HG02852 (cell line): ENCODE results near the gene KCNT1.
"Not testable (repeated sequence)": the region's sequence is repeated elsewhere in the genome, so short reads cannot be mapped to it uniquely, and the experiment has no call there.

Experiments
- ATAC-seq: cut with Tn5 transposase; IDR thresholded peaks from one replicate; pipeline ENCODE4 v1.9.1; 2021; ENCODE audit warnings: mild to moderate bottlenecking, moderate library complexity; ENCODE audit not compliant: unreplicated experiment

Gene KCNT1

DNA sequence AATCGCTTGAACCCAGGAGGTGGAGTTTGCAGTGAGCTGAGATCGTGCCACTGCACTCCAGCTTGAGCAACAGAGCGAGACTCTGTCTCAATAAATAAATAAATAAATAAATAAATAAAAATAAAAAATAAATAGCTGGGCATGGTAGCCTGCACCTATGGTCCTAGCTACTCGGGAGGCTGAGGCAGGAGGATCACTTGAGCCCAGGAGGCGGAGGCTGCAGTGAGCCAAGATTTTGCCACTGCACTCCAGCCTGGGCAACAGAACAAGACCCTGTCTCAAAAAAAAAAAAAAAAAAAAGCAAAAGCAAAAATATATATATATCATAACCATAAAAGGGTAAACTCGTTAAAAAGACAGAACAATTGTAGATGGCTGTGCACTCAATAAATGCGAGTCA is 29.2 kb upstream of the KCNT1 start:
- not testable (repeated sequence) for ATAC-seq

DNA sequence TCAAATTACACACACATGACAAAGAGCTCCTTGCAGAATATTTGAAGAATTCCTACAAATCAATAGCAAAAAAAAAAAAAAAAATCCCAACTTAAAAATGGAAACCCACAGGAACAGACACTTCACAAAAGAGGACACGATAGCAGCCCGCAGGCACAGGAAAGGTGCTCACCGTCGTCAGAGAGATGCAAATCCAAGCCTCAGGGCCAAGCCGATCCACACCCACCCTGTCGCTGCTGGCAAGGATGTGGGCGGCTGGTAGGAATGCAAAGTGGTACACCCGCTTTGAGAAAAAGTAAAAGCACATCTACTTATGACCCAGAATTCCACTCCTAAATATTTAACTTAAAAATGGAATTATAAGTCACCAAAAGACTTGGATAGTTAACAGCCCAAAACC is 28.0 kb upstream of the KCNT1 start:
- ATAC-seq, result no peak

DNA sequence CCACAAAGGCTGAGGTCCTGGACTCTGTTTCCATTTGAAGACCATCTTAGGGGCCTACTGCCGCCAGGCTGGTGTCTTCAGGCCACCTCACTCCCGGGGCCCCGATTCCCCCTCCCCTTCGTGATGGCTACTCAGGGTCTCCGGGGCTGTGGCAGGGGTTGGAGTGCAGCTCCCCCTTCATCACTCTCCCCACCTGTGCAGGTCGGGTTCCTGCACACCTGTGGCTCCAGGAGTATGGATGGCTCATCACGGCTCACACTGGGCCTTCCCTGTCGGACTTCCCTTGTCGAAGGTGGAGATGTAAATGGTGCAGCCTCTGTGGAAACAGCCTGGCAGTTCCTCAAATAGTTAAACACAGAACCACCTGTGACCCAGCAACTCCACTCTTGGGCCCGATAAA is 27.0 kb upstream of the KCNT1 start:
- ATAC-seq, result no peak

DNA sequence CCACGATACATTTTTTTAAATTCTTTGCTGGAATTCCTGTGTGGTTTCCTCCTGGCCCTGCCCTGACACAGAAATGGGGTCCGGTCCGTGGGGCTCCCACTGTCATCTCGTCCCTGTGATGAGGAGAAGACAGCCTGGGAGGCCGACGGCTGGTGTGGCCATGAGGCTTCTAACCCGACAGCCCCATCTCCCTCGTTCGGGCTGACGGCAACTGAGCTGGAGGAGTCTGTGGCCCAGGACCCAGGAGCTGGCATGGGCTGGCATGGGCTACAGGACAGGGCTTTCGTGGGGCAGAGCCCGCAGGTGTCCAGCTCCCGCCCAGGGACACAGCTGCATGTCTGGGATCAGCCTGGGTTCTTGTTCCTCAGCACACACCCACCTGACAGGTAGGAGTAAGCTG is 25.1 kb upstream of the KCNT1 start:
- ATAC-seq, result no peak

DNA sequence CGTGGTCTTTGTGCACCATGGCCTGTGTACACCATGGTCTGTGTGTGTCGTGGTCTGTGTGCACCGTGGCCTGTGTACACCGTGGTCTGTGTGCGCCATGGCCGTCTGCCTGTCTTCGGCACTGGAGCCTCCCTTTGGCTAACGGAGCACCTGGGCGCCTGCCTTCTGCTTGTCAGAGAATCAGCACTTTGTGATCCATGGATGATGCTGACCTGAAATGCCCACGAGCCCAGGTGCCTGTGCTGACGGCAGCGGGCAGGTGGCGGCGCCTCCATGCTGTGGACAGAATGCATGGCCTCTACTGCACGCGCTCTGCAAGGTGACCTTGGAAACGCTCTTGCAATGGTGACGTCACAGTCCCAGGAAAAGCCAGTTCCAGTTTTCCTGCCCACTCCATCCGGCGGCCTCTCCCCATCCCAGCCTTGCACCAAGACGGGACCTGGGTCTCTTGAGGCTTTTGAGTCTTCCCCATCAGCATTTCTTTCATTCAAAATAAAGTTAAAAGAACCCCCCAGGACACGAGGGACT is 24.3 kb upstream of the KCNT1 start:
- no peak for ATAC-seq

DNA sequence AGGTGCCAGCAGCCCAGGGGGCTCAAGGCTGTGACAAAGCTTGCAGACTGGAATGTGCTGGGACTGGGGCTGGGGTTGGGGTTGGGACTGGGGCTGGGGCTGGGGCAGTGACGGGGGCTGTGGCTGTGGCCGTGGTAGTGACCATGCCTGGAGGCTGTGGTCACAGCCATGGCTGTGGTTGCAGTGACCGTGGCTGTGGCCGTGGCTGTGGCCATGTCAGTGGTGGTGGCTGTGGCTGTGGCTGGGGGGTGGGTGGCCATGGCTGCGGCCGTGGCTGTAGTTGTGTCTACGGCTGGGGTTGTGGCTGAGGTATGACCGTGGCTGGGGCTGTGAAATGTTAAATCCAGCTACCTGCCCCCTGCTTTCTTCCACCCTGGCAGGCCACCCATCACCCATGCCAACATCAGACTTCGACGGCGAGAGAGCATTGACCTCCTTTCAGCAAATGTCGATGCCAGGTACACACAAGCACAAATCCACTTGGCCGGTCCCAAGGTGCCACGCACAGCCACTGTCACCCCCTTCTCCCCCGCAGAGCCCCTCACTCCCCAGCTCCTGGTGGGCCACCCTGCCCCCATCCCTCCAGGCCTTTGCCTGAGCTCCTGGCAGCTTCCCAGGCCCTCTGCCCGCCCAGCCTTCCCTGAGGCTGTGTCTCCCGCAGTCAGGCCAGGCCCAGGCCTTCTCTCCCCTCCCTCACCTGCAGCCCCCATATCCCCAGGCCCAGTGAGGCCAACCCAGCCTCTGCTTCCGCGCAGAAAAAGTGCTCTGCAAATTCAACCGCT is 23.6 kb upstream of the KCNT1 start:
- no peak for ATAC-seq

DNA sequence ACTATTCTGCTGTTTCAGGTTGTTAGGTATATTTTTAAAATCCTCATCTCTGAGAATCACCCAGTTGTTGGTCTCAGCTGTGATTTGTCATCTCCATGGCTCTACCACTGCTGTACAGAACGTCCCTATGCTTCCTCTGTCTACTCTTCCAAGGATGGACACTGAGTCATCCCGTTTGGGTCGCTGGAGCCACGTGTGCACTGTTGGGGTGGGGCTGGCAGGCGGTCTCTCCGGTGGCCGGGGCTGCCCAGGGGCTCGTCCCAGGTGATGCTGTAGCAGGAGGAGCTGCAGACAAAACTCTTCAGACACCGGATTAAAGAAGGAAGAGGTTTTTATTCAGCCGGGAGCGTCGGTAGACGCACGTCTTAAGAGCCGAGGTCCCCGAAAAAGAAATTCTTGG is 21.9 kb upstream of the KCNT1 start:
- no peak for ATAC-seq

DNA sequence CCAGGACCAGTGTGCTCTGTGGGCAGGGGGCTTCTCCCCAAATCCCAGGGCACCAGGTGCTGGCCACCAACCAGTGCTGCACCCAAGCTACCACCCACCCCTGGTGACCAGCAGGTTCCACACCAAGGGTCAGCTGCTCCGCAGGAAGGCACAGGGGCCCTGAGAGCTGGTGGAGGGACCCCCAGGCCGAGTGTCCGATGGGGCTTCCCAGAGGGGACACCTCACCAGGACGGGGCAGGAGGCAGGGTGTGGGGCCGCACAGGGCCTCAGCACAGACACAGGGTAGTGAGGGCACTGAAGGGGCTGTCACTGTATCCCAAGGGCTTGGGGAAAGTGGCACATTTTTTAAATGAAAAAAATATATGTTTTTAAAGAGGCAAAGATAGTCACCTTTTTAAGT is 20.8 kb upstream of the KCNT1 start:
- ATAC-seq, result no peak

DNA sequence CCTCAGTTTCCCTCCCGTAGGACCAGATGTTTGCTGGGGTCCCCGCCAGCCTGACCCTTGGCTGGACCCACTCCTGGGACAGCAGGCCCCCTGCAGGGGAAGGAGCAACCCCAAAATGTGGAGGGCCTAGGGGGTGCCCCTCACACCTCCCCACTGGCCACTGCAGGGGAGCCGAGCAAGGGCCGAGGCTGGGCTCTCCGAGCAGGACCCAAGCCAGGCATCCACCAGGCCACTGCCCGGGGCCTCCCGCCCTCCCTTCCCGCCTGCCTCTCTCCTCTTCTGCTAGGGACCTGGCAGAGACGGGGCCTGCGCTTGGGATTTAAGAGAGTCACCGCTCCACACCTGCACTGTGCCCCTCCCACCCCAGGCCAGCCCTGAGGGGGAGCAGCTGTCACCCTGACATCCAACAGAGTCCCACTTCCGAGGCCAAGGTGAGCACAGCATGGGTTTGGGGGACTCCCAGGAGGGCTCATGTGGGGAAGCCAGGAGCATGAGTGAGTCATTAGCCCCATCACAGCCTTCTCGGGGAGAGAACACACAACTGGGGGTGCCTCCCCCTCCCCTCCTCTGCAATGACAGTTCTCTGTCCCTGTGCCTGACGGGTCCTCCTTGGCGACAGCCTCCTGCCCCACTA is 18.5 kb upstream of the KCNT1 start:
- ATAC-seq, result no peak

DNA sequence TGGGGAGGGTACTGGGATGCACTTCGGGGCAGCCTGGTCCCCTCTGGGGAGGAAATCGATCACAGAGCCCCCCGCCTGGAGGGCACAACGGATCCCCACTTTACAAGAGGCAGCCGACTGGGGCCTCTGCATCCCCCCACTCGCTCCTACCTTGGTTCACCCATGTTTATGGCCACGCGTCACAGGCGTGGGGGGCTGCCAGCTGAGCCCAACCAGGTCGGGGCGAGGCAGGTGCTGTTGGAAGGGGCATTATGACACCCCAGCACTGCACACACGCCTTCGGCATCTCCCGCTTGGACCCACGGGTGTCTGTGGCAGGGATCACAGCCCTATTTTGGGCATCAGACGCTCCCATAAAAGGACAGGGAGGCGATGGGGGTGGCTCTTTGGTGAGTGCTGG is 17.3 kb upstream of the KCNT1 start:
- ATAC-seq, result no peak

DNA sequence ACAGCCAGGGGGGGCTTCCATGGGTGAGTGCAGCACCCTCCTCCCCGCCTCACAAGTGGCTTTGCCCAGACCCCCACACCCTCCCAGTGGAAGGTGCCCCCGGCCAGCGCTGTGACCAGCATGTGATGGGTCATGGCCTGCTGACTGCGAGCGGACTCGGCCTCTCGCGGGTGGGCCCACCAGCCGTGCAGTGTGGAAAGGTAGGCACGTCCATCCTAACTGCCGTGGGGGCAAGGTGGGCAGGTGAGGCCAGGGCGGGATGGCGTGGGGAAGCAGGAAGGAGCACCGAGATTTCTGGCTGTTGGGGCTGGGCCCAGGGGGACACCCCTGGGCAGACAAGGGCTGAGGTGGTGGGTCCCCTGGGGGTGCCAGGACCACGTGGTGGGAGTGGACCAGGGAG is 14.8 kb upstream of the KCNT1 start:
- no peak for ATAC-seq

DNA sequence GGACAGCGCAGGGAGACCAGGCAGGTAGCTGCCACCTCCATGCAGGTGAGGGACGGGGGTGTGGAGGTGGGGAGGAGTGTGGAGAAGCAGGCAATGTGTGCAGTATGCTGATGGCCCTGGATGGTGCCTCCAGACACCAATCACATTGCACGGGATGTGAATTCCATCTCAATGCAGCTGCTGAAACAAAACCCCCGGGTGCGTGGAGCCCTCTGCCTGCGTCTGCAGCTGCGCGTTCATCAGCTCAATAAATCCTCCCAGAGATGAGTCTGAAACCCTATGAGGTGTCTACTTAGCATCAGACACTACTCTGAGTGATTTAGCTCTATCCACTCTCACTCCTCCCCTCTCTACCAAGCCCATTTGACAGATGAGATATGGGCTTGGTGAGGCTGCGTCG is 13.0 kb upstream of the KCNT1 start:
- ATAC-seq, result no peak

DNA sequence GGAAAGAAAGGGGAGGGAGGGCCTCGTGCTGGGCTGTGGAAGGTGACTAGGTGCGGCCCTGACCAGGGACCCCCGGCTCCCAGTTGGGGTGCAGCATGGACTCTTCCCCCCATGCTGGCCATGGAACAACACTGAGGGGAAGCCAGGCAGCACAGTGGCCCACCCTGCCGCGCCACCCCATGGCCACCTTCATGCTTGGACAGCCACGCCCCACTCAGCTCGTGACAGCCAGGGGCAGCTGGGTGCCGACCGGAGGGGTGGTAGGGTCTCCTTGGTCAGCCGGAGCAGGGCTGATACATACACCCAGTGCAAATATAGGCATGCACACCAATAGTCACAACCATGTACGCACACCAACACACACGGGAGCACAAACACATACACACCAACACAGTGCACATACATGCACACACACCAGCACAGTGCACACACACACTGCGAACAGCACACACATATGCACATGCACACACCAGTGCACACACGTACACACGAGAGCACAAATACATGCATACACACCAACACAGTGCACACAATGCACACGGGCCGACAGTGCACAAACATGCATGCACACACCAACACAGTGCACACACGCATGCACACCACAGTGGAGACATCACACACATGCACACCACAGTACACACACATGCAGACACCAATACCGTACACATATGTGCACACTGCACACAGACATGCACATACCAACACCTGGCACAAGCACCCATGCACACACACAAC is 11.0 kb upstream of the KCNT1 start:
- ATAC-seq, result no peak

DNA sequence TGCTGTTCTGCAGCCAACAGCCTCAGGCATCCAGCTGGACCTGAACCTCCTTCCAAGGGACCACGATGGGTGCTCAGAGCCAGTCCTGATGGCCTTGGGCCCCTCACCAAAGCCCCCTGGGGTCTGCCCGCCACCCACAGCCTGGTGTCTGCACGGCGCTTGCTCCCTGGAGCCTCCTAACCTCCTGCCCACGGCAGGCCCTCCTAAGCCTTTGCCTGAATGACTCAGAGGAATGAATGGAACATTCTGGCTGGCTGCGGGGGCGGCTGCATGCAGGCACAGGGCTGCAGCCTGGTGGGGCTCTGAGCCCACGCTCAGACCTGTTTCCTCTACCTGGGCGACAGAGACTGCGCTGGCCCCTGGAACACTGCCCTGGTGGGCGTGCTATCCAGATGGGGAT is 9.6 kb upstream of the KCNT1 start:
- no peak for ATAC-seq

DNA sequence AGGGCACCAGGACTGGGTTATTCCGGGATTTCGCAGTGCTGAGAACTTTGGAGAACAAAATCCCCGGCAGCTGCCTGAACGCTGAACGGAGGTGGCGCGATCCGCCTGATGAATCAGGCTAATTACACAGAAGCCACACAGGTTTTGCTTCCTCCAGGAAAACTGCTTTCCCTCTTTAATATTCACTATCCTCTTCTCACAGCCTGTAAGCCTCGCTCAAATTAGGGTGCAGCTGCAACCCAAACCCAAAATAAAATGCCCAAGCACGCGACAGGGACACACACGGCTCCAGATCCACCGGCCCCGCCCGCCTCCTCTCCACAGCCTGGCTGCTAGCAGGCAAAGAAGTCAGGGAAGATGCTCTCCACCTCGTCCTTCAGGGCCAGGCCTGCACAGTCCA is 8.7 kb upstream of the KCNT1 start:
- no peak for ATAC-seq

DNA sequence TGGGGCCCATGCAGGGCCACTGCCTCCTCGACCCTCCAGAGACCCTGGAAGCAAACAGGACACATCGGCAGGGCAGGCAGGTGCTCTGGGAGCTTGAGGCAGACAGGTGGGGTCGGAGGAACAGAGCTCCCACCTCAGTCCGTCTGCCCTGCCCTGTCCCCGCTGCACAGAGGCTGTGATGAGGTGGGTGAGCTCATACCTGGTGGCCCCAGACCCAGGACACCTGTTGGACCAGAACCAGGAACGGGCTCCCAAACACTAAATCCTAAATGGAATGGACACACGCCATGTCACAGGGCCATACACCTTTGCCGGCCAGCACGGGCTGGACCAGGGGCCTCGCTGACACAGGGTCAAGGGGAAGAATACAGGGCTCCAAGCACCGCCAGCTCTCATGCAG is 8.2 kb upstream of the KCNT1 start:
- ATAC-seq, result no peak

DNA sequence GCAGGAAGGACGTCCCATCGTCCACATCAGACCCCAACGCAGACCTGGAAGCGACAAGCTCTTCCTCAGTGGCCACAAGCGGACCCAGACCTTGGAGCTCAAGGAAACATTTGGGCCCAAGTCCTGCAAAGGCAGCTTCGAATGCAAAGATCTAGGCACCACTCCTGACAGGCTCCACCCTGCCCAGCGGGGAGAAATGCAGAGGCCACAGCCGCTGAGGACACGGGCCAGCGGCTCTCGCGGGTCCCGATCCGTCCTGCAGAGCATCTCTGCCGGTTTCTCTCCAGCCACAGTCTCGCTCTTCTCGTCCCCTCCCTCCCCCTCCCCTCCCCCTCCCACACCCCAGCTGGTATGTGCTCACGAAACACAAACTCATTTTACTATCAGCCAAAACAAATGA is 7.6 kb upstream of the KCNT1 start:
- no peak for ATAC-seq

DNA sequence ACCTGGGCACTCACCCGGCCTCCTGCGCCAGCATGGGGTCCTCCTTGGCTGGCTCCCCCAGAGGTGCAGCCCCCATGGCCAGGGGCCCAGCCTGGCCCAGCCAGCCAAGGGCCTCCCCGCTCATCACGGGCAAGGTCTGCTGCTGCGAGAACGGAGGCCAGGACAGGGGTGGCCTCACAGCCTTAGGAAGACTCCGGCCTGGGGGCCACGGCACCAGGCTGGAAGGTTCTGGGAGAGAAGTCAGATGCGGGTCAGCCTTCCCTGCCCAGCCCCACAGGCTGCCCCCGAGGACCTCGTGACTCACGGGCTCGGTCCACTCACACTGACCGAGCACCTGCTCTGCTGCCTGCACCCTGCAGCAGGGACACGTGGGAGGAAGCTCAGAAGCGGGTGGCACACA is 6.9 kb upstream of the KCNT1 start:
- ATAC-seq, result no peak

DNA sequence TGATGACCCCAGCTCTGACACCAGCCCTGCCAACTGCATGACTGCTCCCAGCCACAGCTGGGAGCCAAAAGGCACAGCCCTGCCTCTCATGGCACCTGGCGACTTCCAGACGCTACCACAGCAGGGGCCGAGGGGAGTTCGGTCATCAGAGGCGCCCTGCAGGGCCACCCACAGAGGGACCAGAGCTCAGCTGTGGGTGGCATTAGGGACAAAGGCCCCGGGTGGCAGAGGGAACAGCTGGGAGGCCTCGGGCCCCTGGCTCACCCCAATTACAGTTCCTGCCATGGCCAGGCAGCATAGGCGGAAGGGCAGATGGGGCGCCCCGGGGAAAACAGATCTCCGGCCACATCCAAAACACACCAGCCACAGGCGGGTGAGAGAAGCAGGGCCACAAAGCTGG is 6.3 kb upstream of the KCNT1 start:
- no peak for ATAC-seq

DNA sequence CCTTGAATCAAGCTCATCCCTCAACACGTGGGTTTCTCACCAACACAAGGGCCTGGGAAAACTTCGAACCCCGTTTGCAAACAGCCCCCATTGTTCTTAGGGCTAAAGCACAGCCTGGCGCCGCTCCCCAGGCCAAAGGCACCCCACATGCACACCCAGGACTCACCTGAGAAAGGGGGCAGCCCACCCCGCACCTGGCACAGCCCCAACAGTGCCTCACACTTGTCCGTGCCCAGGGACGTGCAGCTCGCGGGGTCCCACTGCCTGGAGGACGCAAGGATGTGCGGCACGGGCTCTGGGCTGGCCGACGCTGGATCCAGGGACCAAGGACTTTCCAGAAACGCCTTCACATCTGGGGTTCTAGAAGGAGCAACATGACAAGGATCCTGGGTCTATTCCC is 5.5 kb upstream of the KCNT1 start:
- no peak for ATAC-seq

DNA sequence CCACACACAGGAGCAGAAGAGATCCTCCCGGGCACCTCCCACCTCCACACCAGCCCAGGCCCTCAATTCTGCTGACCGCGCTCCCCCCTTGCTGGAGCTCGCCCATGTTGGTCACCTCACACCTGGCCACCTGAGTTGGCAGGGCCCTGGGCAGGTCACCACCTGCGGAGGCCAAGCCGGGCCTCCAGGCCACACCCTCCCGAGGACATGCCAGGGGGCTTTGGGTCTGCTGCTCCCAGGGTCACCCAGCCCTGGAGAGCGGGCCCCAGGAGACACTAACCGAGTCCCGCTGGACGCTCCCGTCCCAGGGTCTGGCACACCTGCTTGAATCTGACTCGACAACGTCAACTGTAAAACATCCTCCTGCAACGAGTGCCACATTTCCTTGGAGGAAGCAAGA is 4.8 kb upstream of the KCNT1 start:
- no peak for ATAC-seq

DNA sequence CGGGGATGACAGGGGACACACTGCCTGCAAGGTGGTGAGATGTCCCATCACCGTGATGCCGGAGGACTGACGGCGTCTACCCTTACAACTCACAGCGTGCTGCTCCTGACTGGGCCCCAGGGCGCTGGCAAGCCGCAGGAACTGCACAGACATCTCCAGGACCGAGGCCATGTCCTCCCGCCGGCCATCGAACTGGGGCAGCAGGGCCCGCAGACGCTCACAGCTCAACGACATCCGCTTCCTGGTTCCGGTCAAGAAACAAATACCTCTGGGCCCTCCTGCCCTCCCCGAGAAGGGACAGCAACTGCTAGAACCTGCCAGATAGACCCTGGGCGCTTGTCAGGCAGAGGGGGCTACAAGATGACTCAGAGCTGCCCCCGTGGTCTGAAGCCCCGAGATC is 3.7 kb upstream of the KCNT1 start:
- no peak for ATAC-seq
